IMR-90 (cell line): ENCODE data around the gene MMRN2. TPM values are rescaled to one million over a fixed set of nuclear protein-coding genes. Genes with fewer than 3 reads are reported as not detected.

Experiments used
- ATAC-seq: fragments of 200-7000 bp; cut with Tn5 transposase; 2 replicates; pipeline ENCODE4 v1.9.1; 2020; ENCODE audit warnings: low read depth, mild to moderate bottlenecking, moderate library complexity
- BruUV-seq: library from RNA; stranded (reverse); fragments of 400-500 nt; replicated peaks from 2 replicates; lab custom pipeline; 2021; lab: Mats Ljungman, UMichigan
- CTCF ChIA-PET: fragments of 300-600 bp; formaldehyde crosslinking; extraction: SDS; loops from one replicate; lab custom pipeline; 2021; ENCODE audit warnings: antibody characterized with exemption; lab: Yijun Ruan, JAX
- POLR2A ChIA-PET: fragments of 300-600 bp; sonication (Branson Sonifier 250); formaldehyde crosslinking; loops from one replicate; lab custom pipeline; 2022; ENCODE audit warnings: antibody characterized with exemption; ENCODE audit not compliant: unreplicated experiment; lab: Charles Lee
- DNase-seq: peaks from one replicate; pipeline ENCODE4 v3.0.0; 2013
- H2AFZ ChIP-seq: replicated peaks from 2 replicates; pipeline ENCODE3; 2013; ENCODE audit warnings: low read length, mild to moderate bottlenecking; ENCODE audit not compliant: poor library complexity
- H2AK5ac ChIP-seq: 2 replicates; pipeline ENCODE4 v1.6.1; 2013; ENCODE audit warnings: low read depth, low read length, inconsistent platforms
- H2AK9ac ChIP-seq: replicated peaks from 2 replicates; pipeline ENCODE3; 2013; ENCODE audit warnings: mild to moderate bottlenecking, low read depth, low read length, moderate library complexity; ENCODE audit not compliant: poor library complexity
- H2BK120ac ChIP-seq: 2 replicates; pipeline ENCODE4 v1.6.1; 2013; ENCODE audit warnings: low read depth, low read length, inconsistent platforms
- H2BK15ac ChIP-seq: 3 replicates; pipeline ENCODE4 v1.6.1; 2013; ENCODE audit warnings: low read depth, low read length, inconsistent platforms
- H2BK20ac ChIP-seq: 2 replicates; pipeline ENCODE4 v1.6.1; 2013; ENCODE audit warnings: low read depth, mild to moderate bottlenecking, inconsistent platforms, low read length, moderate library complexity
- H2BK5ac ChIP-seq: 2 replicates; pipeline ENCODE4 v1.6.1; 2013; ENCODE audit warnings: mild to moderate bottlenecking, low read depth, low read length, inconsistent platforms; ENCODE audit not compliant: poor library complexity, severe bottlenecking
- H3K14ac ChIP-seq: replicated peaks from 2 replicates; pipeline ENCODE4 v1.6.1; 2013; ENCODE audit warnings: low read depth, low read length, inconsistent platforms
- H3K18ac ChIP-seq: 2 replicates; pipeline ENCODE4 v1.6.1; 2013; ENCODE audit warnings: low read depth, low read length, control low read depth
- H3K23ac ChIP-seq: 2 replicates; pipeline ENCODE4 v1.6.1; 2013; ENCODE audit warnings: low read depth, low read length, inconsistent platforms
- H3K27ac ChIP-seq: 2 replicates; pipeline ENCODE4 v1.5.1; 2013; ENCODE audit warnings: mild to moderate bottlenecking, control low read depth, low read length; ENCODE audit not compliant: insufficient read depth
- H3K27me3 ChIP-seq: 2 replicates; pipeline ENCODE4 v1.6.1; 2013; ENCODE audit warnings: low read length; ENCODE audit not compliant: control insufficient read depth, insufficient read depth
- H3K36me3 ChIP-seq: 2 replicates; pipeline ENCODE4 v1.6.1; 2013; ENCODE audit warnings: low read length, mixed read lengths; ENCODE audit not compliant: control insufficient read depth, insufficient read depth
- H3K4ac ChIP-seq: 2 replicates; pipeline ENCODE4 v1.6.1; 2013; ENCODE audit warnings: low read depth, low read length, inconsistent platforms
- H3K4me1 ChIP-seq: 2 replicates; pipeline ENCODE4 v1.6.1; 2013; ENCODE audit warnings: low read length, mixed read lengths; ENCODE audit not compliant: control insufficient read depth, insufficient read depth
- H3K4me2 ChIP-seq: 2 replicates; pipeline ENCODE4 v1.6.1; 2013; ENCODE audit warnings: low read depth, mild to moderate bottlenecking, control low read depth, low read length, moderate library complexity
- H3K4me3 ChIP-seq: 2 replicates; pipeline ENCODE4 v1.5.1; 2013; ENCODE audit warnings: low read depth, mild to moderate bottlenecking, control low read depth, low read length, moderate library complexity; ENCODE audit not compliant: insufficient read depth
- H3K56ac ChIP-seq: 2 replicates; pipeline ENCODE4 v1.6.1; 2013; ENCODE audit warnings: low read length, inconsistent platforms; ENCODE audit not compliant: insufficient read depth; ENCODE audit errors: extremely low read depth
- H3K79me1 ChIP-seq, 2 experiments: 2 replicates each; pipeline ENCODE4 v1.6.1; 2013; ENCODE audit warnings: low read length in 2 of 2, inconsistent platforms in 1 of 2, low read depth in 1 of 2
- H3K9ac ChIP-seq: 2 replicates; pipeline ENCODE4 v1.6.1; 2013; ENCODE audit warnings: low read depth, low read length, control low read depth
- H3K9me1 ChIP-seq: 2 replicates; pipeline ENCODE4 v1.6.1; 2013; ENCODE audit warnings: low read length, inconsistent platforms; ENCODE audit not compliant: insufficient read depth
- H3K9me3 ChIP-seq: 2 replicates; pipeline ENCODE4 v1.6.1; 2013; ENCODE audit warnings: low read length; ENCODE audit not compliant: control insufficient read depth, insufficient read depth
- H4K20me1 ChIP-seq: 2 replicates; pipeline ENCODE4 v1.6.1; 2013; ENCODE audit warnings: low read length, inconsistent platforms; ENCODE audit not compliant: insufficient read depth
- H4K5ac ChIP-seq: 2 replicates; pipeline ENCODE4 v1.6.1; 2013; ENCODE audit warnings: mild to moderate bottlenecking, low read depth, low read length, control low read depth
- H4K8ac ChIP-seq, 2 experiments: 2 replicates each; pipeline ENCODE4 v1.6.1; 2013; ENCODE audit warnings: low read depth in 2 of 2, low read length in 2 of 2, control low read depth in 1 of 2, inconsistent platforms in 1 of 2
- H4K91ac ChIP-seq: 2 replicates; pipeline ENCODE4 v1.6.1; 2013; ENCODE audit warnings: low read depth, low read length, inconsistent platforms; ENCODE audit not compliant: insufficient read depth
- FOS ChIP-seq: fragments of 150-350 bp; IDR thresholded peaks from 2 replicates; pipeline ENCODE4 v1.6.1; 2016; ENCODE audit warnings: low read depth, low read length
- WGBS, 2 experiments: methylation state at CpG; one replicate each; pipeline versions ENCODE4 v1.1.5 to v1.1.7; 2013; ENCODE audit warnings: missing lambda C conversion rate in 2 of 2; ENCODE audit not compliant: insufficient read length in 1 of 2; ENCODE audit errors: extremely low coverage in 2 of 2; 5-methylcytosine and 5-hydroxymethylcytosine counted together
- dilution Hi-C: fragments of 300-500 bp; cut with HindIII; formaldehyde crosslinking; loops from one replicate; pipeline ENCODE4 v1.14.3; 2018; ENCODE audit warnings: low sequenced_read_pairs; ENCODE audit not compliant: unreplicated experiment
- in situ Hi-C: fragments of 300-500 bp; cut with MboI; formaldehyde crosslinking; loops from 3 replicates; pipeline ENCODE4 v1.14.3; 2019; ENCODE audit warnings: low sequenced_read_pairs, inconsistent platforms, mixed read lengths
- intact Hi-C: fragments of 100-400 bp; cut with micrococcal nuclease; formaldehyde crosslinking; loops from 2 replicates; pipeline ENCODE4 v1.10.0; 2022
- polyA plus RNA-seq, 3 experiments: library from polyadenylated mRNA; depleted of rRNA; stranded (reverse); fragments of >200 nt; gene quantifications; 2 replicates each; pipeline ENCODE4 v1.2.3, GENCODE V29; 2012; ENCODE audit warnings: low replicate concordance in 1 of 3
- total RNA-seq: library from RNA; depleted of rRNA; stranded (reverse); fragments of >200 nt; gene quantifications from 2 replicates; pipeline ENCODE4 v1.2.3, GENCODE V29; 2012

Gene MMRN2
- total and polyA plus RNA-seq, 2 of the 4 experiments (the other 2 are of a cell fraction), result 1.6 to 1.8 TPM

GRCh38 chr10:86952106-86952505 is 5.3 kb downstream of the MMRN2 start:
- Histone ChIP-seq H4K91ac (no peak overlapping the region), H2BK120ac (no peak overlapping the region), H2BK15ac (no peak overlapping the region; the same call in 2 of the 3 replicates), H2AFZ (no peak overlapping the region), H3K9me3 (peaks cover 3% of the 10 kb centered on the region), H3K4ac (no peak overlapping the region), H3K27me3 (peaks cover 8% of the 10 kb centered on the region), H2AK9ac (no peak overlapping the region), H3K36me3 (no peaks in the 10 kb centered on the region), H2BK20ac (no peak overlapping the region), H3K9me1 (no peaks in the 10 kb centered on the region; the same call in 1 of the 2 replicates), H2AK5ac (no peak overlapping the region), H3K4me1 (peaks cover 7% of the 10 kb centered on the region), H3K18ac (no peak overlapping the region), H3K23ac (no peak overlapping the region), H3K9ac (no peak overlapping the region), H2BK5ac (no peak overlapping the region), H3K56ac (no peak overlapping the region), H4K20me1 (no peaks in the 10 kb centered on the region), H3K4me3 (no peak overlapping the region), H3K4me2 (no peak overlapping the region), H3K14ac (no peak overlapping the region), H3K79me1 (no peaks in the 10 kb centered on the region), H4K5ac (no peak overlapping the region), H4K8ac (no peak overlapping the region), H3K27ac (no peak overlapping the region)
- BruUV-seq, result no TSS peak
- in situ Hi-C loops, result no loop called here
- dilution Hi-C loops, result no loop called here
- DNase-seq (no peak), ATAC-seq (no peak)
- POLR2A ChIA-PET, result no interaction called here
- TF ChIP-seq FOS, result no peak
- CTCF ChIA-PET, result interaction anchor here (1.1 kb wide), 1 partner anchor 13 kb away, joined by 3 read pairs; no protein-coding TSS in a partner anchor
- intact Hi-C loops, result no loop called here
- WGBS, 2 experiments, result no CpG with 5 or more reads among the region's 7 CpGs
